GM18858 (cell line): ENCODE results near the gene SLC35G4.
"Not testable (repeated sequence)": the region's sequence is repeated elsewhere in the genome, so short reads cannot be mapped to it uniquely, and the experiment has no call there.

Experiments used
- ATAC-seq: cut with Tn5 transposase; IDR thresholded peaks from one replicate; pipeline ENCODE4 v1.9.1; 2021; ENCODE audit not compliant: unreplicated experiment

The SLC35G4 gene

DNA sequence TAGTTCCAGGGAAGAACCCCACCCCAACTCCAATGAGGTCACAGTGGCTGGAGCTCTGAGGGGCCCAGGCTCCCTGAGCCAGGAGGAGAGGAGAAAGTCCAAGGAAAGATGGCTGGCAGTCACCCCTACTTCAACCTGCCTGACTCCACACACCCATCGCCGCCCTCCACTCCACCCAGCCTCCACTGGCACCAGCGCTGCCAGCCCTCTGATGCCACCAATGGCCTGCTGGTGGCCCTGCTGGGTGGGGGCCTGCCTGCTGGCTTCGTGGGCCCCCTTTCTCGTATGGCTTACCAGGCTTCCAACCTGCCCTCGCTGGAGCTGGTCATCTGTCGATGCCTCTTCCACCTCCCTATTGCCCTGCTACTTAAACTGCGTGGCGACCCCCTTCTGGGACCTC, at the start of gene SLC35G4:
Gene SLC35G4, plus strand, starts transcription at position 109 of the 400 bp plus-strand sequence. Its CDS starts 0 bp downstream, at position 109.
- ATAC-seq: not testable (repeated sequence)

DNA sequence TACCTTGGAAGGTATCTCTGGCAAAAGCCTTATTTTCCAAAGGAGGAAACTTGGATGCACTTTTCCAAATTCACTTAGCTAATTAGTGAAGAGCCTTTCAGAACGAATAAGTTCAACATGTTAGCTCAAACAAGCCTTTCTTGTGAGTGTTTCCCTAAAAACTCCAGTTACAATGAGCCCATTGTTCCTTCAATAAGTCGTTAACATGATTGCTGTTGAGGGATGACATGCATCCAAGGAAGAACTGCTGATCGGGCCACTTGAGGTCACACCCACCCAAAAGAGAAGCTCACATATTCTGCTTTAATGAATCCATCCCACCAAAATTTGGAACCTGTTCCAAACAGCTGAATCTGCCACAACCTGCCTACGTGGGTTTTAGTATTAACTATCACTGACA, 48.1 kb upstream of the SLC35G4 start:
- no peak for ATAC-seq

DNA sequence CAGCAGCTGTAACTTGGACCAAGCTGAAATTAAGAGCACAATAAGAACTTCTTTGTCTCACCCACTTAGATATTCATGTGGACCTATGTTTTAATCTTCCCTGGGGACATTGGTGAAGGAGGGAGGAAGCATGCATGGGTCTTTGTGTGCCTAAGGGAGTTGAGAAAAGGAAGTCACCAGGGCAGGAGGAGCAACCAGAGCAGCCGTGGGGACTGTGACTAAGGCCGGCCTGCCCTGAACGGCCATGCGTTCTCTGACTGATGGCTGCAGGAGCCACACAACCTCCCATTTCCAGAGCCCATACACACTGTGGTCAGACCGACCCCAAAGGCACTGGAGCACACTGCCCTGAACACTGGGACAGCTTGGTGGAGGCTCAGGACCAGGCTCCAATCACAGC, 43.7 kb upstream of the SLC35G4 start:
- no peak for ATAC-seq

DNA sequence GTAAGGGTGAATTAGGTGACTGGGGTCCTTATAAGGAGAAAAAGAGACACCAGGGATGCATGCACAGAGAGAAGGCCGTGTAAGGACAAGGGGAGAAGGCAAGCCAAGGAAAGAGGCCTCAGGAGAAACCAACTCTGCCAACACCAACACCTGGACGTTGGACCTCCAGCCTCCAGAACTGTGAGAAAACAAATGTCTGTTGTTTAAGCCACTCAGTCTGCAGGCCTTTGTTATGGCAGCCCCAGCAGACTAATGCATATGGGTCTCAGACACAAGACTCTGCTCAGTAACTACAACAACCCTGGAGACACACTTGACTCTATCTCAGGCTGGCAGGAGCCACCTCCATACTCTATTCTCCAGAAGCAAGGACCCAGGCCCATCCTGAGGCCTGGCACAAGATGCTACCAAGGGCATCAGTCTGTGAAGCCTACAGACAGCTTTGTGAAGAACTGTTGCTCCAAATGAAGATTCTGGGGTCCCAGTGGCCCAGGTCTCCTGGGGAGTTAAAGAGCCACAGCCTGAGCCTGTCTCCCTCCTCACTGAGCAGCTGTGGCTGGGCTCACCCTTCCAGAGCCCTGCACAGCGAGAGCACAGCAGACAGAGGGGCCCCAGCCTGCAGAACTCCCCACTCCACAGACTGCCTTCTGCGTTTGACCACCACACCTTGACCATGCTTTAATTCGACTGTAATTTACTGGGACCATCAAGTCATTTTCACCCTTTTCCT, 43.0 kb upstream of the SLC35G4 start:
- ATAC-seq: no peak

DNA sequence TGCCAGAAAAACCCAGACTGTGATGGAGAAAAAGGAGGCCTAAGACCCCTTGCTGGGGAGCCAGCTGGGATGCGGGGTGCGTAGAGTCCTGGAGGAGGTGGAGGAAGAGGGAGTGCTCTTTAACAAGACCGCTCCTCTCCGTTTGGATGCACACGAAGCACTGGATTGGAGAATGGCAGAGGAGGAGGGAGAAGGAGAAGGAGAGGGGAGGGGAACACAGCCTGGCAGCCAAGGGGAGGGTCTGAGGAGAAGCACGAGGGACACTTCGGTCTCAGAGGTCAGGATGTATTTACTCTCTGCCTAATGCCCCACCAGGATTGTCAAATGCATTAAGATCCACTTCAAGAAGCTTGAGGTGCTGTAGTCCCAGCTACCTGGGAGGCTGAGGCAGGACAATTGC, 42.0 kb upstream of the SLC35G4 start:
- no peak for ATAC-seq

DNA sequence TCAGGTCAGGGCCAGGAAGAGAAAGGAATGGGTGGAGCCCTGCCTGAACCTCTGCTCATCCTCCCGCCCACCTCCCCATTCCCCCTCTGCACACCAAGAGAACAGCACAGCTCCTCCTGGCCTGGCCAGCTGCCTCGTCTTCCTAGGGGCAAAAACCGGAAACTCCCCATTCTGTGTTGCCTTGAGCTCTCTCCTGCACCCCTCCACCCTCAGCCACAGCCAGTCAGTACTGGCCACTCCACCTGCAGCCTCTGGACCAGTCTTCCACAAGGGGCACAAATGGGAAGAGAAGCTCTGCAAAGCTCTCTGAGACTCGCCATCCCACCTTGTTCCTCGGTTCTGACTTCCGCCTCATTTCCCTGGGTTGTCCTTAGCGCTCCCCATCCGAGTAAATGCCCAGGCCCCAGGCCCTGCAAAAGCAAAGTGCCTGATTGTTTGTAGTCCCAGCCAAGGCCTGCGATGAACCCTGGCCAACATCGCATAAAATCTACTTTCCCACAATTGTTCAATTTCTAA, 39.3 kb upstream of the SLC35G4 start:
- ATAC-seq: no peak

DNA sequence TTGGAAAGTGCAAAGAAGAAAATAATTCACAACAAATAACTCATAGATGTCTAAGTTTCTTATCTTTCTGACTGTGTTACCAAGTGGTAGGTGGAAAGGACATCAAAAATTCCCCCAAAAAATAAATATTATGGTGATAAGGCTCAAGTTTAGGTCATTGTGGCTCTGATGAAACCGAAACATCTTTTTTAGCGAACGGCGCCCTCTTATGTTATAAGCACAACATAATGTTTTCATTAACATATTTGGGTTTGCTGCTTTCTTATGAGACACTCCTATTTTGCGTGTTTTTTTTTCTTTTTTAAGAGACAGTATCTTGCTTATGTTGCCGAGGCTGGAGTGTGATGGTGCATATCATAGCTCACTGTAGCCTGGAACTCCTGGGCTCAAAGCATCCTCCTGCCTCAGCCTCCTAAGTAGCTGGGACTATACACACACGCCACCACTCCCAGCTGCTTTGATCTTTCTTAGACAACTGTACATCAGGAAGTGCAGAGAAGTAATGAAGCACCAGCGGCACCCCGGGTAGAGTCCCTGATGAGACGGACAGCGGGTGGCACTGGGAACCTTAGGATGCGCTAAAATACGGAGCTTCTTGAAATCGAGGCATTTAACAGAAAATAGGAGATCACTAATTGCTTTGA, 38.5 kb upstream of the SLC35G4 start:
- ATAC-seq: no peak

DNA sequence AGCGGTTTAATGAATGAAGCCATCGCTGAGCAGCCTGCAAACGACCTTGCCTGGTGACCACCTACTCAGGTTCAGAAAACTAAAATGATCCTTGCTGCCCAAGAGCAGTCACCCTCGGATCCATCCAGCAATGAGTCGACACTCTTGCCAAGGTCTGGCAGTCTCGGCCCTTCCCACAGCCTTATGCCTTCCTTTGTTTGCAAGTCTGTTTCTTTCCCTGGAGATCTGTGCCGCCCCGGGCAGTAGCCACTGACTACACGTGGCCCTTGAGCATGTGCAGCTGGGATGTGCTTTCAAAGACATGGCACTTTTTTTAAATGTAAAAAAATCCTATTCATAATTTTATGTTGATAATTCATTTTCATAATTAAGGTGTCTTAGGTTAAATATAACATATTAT, 37.2 kb upstream of the SLC35G4 start:
- ATAC-seq: no peak

DNA sequence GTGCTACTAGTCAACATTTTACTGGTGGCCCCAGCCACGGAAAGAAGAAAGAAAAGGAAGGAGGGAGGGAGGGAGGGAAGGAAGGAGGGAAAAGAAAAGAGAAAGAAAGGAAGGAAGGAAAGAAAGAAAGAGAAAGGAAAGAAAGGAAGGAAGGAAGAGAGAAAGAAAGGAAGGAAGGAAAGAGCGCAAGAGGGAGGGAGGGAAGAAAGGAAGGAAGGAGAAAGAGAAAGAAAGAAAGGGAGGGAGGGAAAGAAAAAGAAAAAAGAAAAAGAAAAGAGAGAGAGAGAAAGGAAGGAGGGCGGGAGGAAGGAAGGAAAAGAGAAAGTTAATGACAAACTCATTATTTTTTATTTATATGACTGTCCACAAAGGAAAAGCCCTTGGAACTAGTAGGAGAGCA, 34.9 kb upstream of the SLC35G4 start:
- ATAC-seq: no peak

DNA sequence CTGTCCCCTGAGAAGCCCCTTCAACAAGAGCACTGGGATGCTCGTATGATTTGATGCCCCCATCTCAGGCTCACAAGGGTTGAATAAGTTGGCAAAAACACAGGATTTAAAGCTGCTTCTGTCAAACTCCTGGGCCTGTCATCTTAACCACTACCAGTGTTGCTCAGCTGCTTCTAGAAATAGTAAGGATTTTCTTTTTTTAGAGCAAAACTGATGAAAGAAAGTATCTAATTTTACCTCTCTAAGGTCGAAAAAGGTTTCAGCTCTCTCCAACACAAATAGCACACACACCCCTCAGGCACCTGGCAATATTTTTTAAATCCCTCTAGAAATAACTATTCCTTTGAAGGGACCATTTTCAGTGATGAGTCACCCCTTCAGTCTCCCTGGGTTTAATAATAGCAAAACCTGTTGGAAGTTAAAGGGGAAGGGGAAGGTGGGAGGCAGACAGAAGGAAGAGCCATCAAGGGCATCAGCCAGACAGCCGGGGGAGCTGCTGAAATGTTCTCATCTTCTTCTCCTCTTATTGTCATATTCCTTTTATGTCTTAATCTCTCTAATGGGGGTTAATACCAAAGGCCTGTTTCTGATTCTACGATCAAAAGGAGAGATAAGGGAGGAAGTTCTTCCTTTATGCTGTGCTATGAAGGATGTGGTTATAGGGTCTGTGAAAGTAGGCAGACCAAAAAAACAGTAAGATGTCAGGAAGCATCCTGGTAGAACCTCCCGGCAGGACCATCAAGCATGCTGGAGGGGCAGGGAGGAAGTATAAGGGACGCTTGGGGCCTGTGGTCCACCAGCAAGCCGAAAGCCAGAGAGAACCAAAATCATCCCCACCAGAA, 31.9 kb upstream of the SLC35G4 start:
- ATAC-seq: no peak

DNA sequence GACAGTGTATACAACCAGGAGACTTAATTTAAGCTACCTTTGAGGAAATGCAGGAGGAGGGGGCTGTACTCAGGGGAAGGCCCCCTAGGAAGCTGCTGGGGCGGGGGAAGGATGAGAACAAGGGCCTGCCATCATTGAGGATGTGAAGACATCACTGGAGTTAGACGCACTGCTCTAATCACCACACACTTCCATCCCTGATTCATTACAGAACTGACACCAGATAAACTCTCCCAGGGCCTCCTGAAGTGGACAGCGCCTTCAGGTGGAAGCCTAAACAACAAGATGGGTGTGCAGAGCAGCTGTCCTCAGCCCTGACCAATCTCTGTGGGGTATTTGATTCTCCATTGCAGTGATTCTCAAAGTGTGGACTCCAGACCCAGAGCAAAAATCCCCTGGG, 30.6 kb upstream of the SLC35G4 start:
- no peak for ATAC-seq

DNA sequence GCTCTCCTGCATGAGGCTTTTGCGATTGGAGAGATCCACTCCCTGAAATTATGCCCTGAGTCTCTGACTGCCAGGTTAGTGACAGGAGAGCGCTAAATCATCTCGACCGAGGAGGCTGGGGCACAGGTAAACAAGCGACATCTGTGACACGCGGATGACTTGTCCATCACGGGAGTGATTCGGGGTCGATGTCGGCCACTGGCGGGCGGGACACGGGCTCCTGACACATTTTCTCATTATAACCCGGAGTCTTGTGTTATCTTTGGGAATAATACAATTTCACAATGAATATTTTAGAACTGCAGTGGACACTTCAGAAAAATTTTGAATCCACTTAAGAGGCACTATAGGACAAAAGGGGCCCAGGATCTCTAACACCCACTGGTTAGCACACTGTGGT, 29.5 kb upstream of the SLC35G4 start:
- ATAC-seq: no peak

DNA sequence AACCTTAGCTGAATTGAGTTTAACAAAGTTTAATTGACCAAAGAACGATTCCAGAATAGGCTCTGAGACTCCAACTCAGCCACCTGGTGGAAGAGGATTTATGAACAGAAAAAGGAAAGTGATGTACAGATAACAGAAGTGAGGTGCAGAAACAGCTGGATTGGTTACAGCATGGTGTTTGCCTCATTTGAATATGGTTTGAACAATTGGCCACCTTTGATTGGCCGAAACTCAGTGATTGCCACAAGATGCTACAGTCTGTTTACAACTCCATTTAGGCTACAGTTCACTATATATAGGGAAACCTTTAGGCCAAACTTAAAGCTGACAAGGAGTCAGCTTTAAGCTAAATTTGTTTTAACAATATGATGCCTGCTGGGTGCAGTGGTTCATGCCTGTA, 28.1 kb upstream of the SLC35G4 start:
- no peak for ATAC-seq

DNA sequence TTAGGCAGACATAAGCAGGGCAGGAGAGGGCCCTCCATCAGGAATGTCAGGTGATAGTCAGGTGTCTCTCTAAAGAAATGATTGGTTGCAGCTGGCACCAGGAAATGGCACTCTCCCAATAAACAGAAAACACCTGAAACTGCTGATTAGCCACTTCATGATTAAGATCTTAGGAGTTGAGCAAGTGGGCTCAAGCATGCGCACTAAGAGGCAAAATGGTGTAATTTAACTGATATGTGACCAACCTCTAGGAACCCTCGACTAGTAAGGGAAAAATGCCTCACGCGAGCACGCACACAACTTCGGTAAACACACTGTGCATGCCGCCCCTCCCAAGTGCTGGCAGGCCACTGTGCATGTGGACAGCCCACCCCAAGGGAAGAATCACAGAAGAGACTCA, 23.8 kb upstream of the SLC35G4 start:
- ATAC-seq: no peak

DNA sequence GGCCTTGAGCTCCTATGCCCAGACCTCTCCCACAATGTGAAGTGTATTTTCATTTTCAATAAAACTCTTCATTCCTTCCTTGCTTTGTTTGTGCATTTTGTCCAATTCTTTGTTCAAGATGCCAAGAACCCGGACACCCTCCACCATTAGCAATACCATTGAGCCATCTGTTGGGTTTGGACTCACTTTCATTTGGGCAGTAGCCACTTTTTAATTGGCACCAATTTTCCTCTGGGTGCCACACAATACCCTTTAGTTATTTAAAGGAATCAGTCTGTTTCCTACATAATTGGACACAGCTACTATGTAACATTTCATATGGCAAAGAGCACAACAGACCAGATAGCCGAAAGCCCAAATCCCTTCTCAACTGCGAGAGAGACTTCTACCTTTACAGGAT, 22.5 kb upstream of the SLC35G4 start:
- no peak for ATAC-seq

DNA sequence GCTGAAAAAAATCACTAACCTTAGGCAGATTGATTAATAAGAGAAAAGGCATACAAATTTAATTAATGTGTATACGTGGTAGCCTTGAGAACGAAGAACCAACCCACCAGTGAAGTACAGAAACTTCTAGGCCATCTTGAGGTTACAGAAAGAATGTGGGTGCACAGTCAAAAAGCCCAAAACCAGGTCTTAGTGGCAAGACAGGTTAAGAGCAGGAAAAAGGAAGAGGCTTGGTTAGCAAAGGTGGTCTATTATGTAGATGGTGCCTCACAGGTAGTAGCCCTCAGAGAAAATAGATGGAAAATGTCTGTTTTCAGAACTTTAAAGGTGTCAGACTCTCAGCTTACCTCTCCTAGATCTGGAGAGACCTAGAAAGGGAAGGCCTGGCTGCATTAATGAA, 22.0 kb upstream of the SLC35G4 start:
- ATAC-seq: no peak

DNA sequence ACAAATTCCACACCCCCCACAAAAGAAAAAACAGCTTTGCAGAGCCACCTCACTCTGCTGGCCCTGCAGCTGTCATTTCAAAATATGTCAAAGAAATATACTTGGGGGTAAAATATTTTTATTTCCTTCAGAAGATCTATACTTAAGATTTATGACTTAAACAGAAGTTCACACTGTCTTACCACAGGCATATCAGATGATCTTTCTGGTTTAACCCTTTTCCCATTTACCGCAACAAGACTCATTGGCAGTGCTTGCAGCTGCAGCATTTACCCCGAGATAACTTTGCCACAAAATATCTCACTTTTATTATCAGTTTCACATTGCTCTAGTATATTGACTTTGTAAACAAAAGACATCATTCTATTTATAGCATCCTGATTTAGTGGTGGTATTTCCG, 21.6 kb upstream of the SLC35G4 start:
- no peak for ATAC-seq

DNA sequence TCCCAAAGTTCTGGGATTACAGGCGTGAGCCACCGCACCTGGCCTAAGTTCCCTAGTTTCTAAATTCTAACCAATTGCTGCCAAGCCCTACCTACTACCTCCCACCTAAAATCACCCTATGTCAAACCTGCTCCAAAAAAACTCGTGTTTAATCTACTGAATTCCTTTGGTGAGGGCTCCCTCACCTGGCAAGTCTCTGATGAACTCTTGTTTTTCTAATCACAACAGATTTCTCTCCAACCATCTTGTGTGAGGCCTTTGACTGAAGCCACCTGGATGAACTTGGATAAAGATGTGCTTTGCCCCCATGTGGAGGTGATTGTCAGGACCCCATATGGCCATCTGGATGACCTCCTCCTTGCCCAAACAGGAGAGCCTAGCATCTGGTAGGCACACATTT, 17.4 kb upstream of the SLC35G4 start:
- no peak for ATAC-seq

DNA sequence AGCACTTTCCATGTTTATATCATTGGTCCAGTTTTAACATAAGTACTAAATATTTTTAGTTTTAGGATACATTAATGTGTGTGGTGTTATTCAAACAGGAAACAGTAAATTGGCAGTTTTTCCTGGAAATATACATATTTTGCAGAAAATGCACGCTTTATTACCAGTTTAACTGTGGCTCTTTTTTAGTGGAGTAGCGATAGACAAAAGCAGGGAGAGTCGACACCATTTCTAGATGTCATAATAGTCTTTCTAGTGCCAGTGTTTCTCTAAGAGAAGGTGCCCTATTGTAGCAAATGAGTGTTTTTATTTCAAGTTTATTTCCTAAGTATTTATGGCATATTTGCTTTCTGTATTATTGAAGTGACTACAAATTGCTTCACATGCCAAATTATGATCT, 9.1 kb upstream of the SLC35G4 start:
- ATAC-seq: no peak

DNA sequence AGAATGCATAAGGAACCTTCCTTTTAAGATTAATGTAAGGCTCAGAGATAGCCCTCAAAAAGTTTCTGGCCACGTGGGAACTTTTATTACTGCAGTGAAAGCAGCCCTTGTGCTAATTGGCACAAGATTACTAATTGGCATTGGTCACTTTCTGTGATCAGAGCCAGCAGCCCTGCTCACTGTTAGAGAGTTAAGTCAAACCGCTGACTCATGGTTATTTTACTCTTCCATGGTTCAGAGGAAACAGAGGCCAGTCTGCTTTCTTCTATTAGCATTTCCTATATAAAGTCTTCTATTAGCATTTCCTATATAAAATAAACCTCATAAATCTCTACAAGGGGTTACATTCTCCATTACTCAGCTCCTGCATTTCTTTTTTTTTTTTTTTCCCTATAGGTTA, 1.5 kb upstream of the SLC35G4 start:
- no peak for ATAC-seq

DNA sequence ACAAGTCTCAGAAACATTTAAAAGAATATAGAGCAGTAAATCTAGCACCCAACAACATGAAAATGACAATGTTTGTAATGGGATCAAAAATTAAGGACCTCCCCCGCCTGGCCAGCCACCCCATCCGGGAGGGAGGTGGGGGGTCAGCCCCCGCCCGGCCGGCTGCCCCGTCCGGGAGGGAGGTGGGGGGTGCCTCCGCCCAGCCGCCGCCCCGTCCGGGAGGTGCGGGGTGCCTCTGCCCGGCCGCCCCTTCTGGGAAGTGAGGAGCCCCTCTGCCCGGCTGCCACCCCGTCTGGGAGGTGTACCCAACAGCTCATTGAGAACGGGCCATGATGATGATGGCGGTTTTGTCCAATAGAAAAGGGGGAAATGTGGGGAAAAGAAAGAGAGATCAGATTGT, 778 bp upstream of the SLC35G4 start:
- ATAC-seq: not testable (repeated sequence)

DNA sequence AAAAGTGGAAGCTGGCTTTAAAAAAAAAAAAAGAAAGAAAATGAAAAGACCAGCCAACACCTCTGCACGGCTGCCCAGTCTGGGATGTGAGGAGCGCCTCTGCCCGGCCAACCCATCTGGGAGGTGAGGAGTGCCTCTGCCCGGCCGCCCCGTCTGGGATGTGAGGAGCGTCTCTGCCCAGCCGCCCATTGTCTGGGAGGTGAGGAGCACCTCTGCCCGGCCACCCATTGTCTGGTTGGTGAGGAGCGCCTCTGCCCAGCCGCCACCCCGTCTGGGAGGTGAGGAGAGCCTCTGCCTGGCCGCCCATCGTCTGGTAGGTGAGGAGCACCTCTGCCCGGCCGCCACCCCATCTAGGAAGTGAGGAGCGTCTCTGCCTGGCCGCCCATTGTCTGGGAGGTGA, 3.7 kb downstream of the SLC35G4 start:
- ATAC-seq: not testable (repeated sequence)
